Astrocyte (in vitro differentiated cells and primary cell): ENCODE measurements around the gene FMN1. TPM values are rescaled to one million over a fixed set of nuclear protein-coding genes. Genes with fewer than 3 reads are reported as not detected.
"Not testable (repeated sequence)": the region's sequence is repeated elsewhere in the genome, so short reads cannot be mapped to it uniquely, and the experiment has no call there.

Source experiments
- DNase-seq: peaks from one replicate; pipeline ENCODE4 v3.0.0-alpha.2; 2010; ENCODE audit warnings: low read depth
- FAIRE-seq: peaks from 2 replicates; lab custom pipeline; 2011; peaks lifted over from hg19 to GRCh38; lab: Jason Lieb, UNC
- H2AFZ ChIP-seq: 2 replicates; pipeline ENCODE4 v1.6.0; 2012; ENCODE audit warnings: low read depth, low read length, inconsistent platforms
- H3K27ac ChIP-seq: 2 replicates; pipeline ENCODE4 v1.5.1; 2011; ENCODE audit warnings: low read depth, low read length, inconsistent platforms
- H3K27me3 ChIP-seq: 2 replicates; pipeline ENCODE4 v1.6.0; 2011; ENCODE audit warnings: low read length, inconsistent platforms; ENCODE audit not compliant: insufficient read depth
- H3K36me3 ChIP-seq: 2 replicates; pipeline ENCODE4 v1.5.1; 2011; ENCODE audit warnings: low read length, inconsistent platforms; ENCODE audit not compliant: insufficient read depth
- H3K4me1 ChIP-seq: 2 replicates; pipeline ENCODE4 v1.5.1; 2011; ENCODE audit warnings: low read length, inconsistent platforms; ENCODE audit not compliant: insufficient read depth
- H3K4me2 ChIP-seq: 2 replicates; pipeline ENCODE4 v1.6.0; 2012; ENCODE audit warnings: low read length, inconsistent platforms
- H3K4me3 ChIP-seq: 2 replicates; pipeline ENCODE4 v1.5.1; 2011; ENCODE audit warnings: low read depth, mild to moderate bottlenecking, low read length, inconsistent platforms; ENCODE audit not compliant: insufficient read depth
- H3K79me2 ChIP-seq: 2 replicates; pipeline ENCODE4 v1.6.0; 2012; ENCODE audit warnings: mild to moderate bottlenecking, low read length, inconsistent platforms; ENCODE audit not compliant: insufficient read depth
- H3K9ac ChIP-seq: 2 replicates; pipeline ENCODE4 v1.6.0; 2012; ENCODE audit warnings: mild to moderate bottlenecking, low read length, inconsistent platforms
- H3K9me3 ChIP-seq: 2 replicates; pipeline ENCODE4 v1.5.1; 2012; ENCODE audit warnings: low read depth, mild to moderate bottlenecking, low read length, inconsistent platforms; ENCODE audit not compliant: insufficient read depth
- H4K20me1 ChIP-seq: 2 replicates; pipeline ENCODE4 v1.6.0; 2012; ENCODE audit warnings: low read length, inconsistent platforms; ENCODE audit not compliant: insufficient read depth
- H3K27ac Mint-ChIP-seq: one replicate; pipeline ENCODE4 v1.8.0; 2021; ENCODE audit warnings: mild to moderate bottlenecking, mixed read lengths; ENCODE audit not compliant: unreplicated experiment
- H3K27me3 Mint-ChIP-seq: one replicate; pipeline ENCODE4 v1.8.0; 2021; ENCODE audit warnings: low read depth, mixed read lengths; ENCODE audit not compliant: unreplicated experiment
- H3K36me3 Mint-ChIP-seq: one replicate; pipeline ENCODE4 v1.8.0; 2021; ENCODE audit warnings: low read depth, mixed read lengths; ENCODE audit not compliant: unreplicated experiment
- H3K4me1 Mint-ChIP-seq: one replicate; pipeline ENCODE4 v1.8.0; 2021; ENCODE audit warnings: low read depth, mixed read lengths; ENCODE audit not compliant: unreplicated experiment
- H3K4me3 Mint-ChIP-seq: one replicate; pipeline ENCODE4 v1.8.0; 2021; ENCODE audit warnings: mild to moderate bottlenecking, moderate library complexity, mixed read lengths; ENCODE audit not compliant: unreplicated experiment
- H3K9me3 Mint-ChIP-seq: one replicate; pipeline ENCODE4 v1.8.0; 2021; ENCODE audit warnings: mild to moderate bottlenecking, mixed read lengths; ENCODE audit not compliant: unreplicated experiment
- EZH2 ChIP-seq: IDR thresholded peaks from 2 replicates; pipeline ENCODE4 v1.6.1; 2012; ENCODE audit warnings: mild to moderate bottlenecking, low read length, inconsistent platforms; ENCODE audit not compliant: insufficient read depth
- total RNA-seq: library from RNA; stranded (reverse); gene quantifications from 2 replicates; pipeline ENCODE4 v1.2.1, GENCODE V29; 2021
- TF ChIP-seq, protein P1 (sequence below): IDR thresholded peaks from 2 replicates; pipeline ENCODE4 v1.5.1; 2011; ENCODE audit warnings: low read depth, mild to moderate bottlenecking, inconsistent platforms, low read length, moderate library complexity; ENCODE audit not compliant: insufficient read depth

The FMN1 gene
- total RNA-seq, 1 donor from 2014 or later = 5.3 TPM

- Histone ChIP-seq H3K4me1 (peaks cover 24% of the 10 kb centered on the region), H4K20me1 (no peaks in the 10 kb centered on the region), H3K79me2 (no peaks in the 10 kb centered on the region), H3K27ac (no peak overlapping the region), H3K4me2 (no peak overlapping the region), H3K4me3 (no peak overlapping the region), H3K9ac (no peak overlapping the region), H3K9me3 (no peaks in the 10 kb centered on the region), H3K27me3 (no peaks in the 10 kb centered on the region), H3K36me3 (no peaks in the 10 kb centered on the region), H2AFZ (no peak overlapping the region)
- no peaks in the 10 kb centered on the region for H3K27me3 Mint-ChIP-seq
- H3K36me3 Mint-ChIP-seq = peaks cover 8% of the 10 kb centered on the region
- no peak for FAIRE-seq
- H3K9me3 Mint-ChIP-seq = no peaks in the 10 kb centered on the region
- TF ChIP-seq EZH2 = no peak
- TF ChIP-seq, protein P1, sequence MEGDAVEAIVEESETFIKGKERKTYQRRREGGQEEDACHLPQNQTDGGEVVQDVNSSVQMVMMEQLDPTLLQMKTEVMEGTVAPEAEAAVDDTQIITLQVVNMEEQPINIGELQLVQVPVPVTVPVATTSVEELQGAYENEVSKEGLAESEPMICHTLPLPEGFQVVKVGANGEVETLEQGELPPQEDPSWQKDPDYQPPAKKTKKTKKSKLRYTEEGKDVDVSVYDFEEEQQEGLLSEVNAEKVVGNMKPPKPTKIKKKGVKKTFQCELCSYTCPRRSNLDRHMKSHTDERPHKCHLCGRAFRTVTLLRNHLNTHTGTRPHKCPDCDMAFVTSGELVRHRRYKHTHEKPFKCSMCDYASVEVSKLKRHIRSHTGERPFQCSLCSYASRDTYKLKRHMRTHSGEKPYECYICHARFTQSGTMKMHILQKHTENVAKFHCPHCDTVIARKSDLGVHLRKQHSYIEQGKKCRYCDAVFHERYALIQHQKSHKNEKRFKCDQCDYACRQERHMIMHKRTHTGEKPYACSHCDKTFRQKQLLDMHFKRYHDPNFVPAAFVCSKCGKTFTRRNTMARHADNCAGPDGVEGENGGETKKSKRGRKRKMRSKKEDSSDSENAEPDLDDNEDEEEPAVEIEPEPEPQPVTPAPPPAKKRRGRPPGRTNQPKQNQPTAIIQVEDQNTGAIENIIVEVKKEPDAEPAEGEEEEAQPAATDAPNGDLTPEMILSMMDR = no peak
- H3K27ac Mint-ChIP-seq = no peak overlapping the region
- peaks cover 25% of the 10 kb centered on the region for H3K4me1 Mint-ChIP-seq
- no peak overlapping the region for H3K4me3 Mint-ChIP-seq
- no peak for DNase-seq
Measured at GRCh38 chr15:33071451-33071850, 123.1 kb downstream of the FMN1 start.

GRCh38 chr15:33069903-33070302 is 124.6 kb downstream of the FMN1 start:
- not testable (repeated sequence) for H3K4me2 ChIP-seq, H3K27me3 Mint-ChIP-seq, H3K27ac Mint-ChIP-seq, H3K79me2 ChIP-seq, H3K4me3 ChIP-seq, H3K9ac ChIP-seq, H4K20me1 ChIP-seq, H3K4me3 Mint-ChIP-seq, H3K36me3 ChIP-seq, H3K27ac ChIP-seq, H3K27me3 ChIP-seq, H3K36me3 Mint-ChIP-seq, H3K9me3 ChIP-seq, H2AFZ ChIP-seq, DNase-seq, H3K9me3 Mint-ChIP-seq, FAIRE-seq
- H3K4me1 Mint-ChIP-seq = peaks cover 30% of the 10 kb centered on the region
- H3K4me1 ChIP-seq = peaks cover 30% of the 10 kb centered on the region

- Histone ChIP-seq H3K36me3 (no peaks in the 10 kb centered on the region), H3K27me3 (no peaks in the 10 kb centered on the region), H3K4me1 (peaks cover 30% of the 10 kb centered on the region), H3K27ac (no peak overlapping the region), H3K9me3 (no peaks in the 10 kb centered on the region), H3K9ac (no peak overlapping the region), H2AFZ (no peak overlapping the region), H4K20me1 (no peaks in the 10 kb centered on the region), H3K4me3 (no peak overlapping the region), H3K79me2 (no peaks in the 10 kb centered on the region), H3K4me2 (no peak overlapping the region)
- FAIRE-seq (no peak), DNase-seq (no peak)
- Mint-ChIP-seq H3K27me3 (no peaks in the 10 kb centered on the region), H3K36me3 (peaks cover 5% of the 10 kb centered on the region), H3K4me1 (peaks cover 38% of the 10 kb centered on the region), H3K27ac (no peak overlapping the region), H3K4me3 (no peak overlapping the region), H3K9me3 (no peaks in the 10 kb centered on the region)
- TF ChIP-seq, protein P1 = no peak
- TF ChIP-seq EZH2 = no peak
Measured at GRCh38 chr15:33069161-33069560, 125.4 kb downstream of the FMN1 start.
